ENCODE results near the gene DHRS1.
A peak's percentile ranks its signal among the peaks of the same experiment; 100 is the strongest.
"Not testable (repeated sequence)": the region's sequence is repeated elsewhere in the genome, so short reads cannot be mapped to it uniquely, and the experiment has no call there.

DHRS1 gene

DNA sequence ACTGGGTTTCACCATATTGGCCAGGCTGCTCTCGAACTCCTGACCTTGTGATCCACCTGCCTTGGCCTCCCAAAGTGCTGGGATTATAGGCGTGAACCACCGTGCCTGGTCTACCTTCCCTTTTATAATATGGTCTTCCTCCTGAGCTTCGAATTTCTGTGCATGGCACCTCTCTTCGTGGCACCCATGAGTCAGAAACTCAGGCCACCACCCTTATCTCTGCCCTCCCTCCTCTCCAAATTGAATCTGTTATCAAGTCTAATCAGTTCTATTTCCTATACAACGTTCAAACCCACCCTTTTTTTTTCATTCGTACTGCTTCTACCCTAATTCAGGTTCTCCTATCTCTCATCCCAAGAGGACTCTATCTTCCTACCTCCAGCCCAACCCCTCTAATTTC is 52.2 kb downstream of the DHRS1 start:
- no peak for DNase-seq (ENCODE audit: low read depth, low spot score)

DNA sequence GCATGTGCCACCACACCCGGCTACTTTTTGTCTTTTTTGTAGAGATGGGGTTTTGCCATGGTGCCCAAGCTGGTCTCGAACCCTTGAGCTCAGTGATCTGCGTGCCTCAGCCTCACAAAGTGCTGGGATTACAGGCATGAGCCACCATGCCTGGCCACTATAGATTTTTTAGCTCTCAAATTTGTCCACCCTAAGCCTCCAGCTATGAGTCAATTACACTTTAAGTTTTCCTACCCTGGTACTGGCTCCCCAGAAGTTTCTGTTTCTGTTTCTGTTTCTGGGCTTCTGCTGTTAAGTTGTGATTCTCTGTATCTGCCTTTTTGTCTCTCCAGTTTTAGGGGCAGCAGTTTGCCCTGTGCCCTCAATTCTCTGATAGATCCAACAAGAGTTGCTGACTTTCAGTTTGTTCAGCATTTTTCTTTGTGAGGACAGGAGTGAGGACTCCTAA is 52.8 kb downstream of the DHRS1 start:
- DNase-seq (ENCODE audit: low read depth, low spot score), result no peak

DNA sequence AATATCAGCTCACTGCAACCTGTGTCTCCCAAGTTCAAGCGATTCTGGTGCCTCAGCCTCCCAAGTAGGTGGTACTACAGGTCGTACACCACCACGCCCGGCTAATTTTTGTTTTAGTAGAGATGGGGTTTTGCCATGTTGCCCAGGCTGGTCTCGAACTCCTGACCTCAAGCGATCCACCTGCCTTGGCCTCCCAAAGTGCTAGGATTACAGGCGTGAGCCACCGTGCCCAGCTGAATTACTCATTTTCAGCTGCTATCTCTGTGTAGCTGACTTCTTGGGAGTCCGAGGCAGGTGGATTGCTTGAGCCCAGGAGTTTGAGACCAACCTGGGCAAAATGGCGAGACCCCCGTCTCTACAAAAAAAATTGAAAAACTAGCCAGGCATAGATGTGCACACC is 54.2 kb downstream of the DHRS1 start:
- DNase-seq (ENCODE audit: low read depth, low spot score), result not testable (repeated sequence)

DNA sequence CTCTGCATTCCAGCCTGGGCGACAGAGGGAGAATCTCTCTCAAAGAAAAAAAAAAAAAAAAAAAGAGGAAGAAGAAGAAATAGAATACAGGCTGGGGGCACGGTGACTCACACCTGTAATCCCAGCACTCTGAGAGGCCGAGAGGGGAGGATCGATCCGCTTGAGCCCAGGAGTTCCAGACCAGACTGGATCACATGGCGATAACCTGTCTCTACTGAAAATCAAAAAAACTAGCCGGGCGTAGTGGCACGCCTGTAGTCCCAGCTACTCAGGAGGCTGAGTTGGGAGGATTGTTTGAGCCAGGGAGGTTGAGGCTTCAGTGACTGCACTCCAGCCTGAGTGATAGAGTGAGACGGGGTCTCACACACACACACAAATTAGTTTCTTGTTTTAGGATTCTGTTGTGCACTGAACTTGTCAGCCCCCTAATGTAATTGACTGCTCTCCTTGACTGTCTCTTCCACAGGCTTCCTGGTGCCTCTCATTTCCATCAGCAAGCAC is 56.2 kb downstream of the DHRS1 start:
- DNase-seq (ENCODE audit: low read depth, low spot score), result no peak

DNA sequence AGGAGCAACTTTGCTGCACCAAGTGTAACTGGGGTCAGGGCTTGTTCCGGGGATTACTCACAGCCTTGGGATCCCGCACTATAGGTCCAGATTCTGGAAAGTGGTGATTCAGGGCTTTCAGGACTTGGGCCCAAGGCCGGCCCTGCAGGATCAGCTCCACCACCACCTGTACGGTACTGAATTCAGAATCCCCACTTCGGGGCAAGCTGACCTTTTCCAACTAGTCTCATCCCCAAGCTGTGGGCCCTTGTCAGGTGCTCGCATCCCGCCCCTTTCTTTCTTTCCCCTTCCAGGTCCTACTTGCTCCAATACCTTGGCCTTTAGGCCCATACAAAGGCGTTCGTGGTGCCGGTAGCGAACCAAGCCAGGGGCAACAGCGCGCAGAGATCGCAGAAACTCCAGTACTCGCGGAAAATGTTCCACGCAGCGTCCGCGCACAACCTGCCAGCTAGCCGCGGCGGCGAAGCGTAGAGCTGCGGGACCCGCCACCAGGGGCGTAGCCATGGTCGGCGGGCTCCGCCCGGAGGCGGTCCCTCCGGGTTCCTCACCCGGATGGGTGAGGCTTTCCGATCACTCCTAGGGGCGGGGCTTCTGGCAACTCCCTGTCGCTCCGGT is 57.6 kb downstream of the DHRS1 start:
- DNase-seq (ENCODE audit: low read depth, low spot score), result peak; percentile 85

All from activated CD4-positive, CD25-positive, alpha-beta regulatory T cell treated with anti-CD3 and anti-CD28 coated beads, Interleukin-2, amount 50 U/mL, for 16 hours (primary cell).